OCI-LY3 (cell line): ENCODE data around the gene KPRP.

ENCODE experiments used
- H2AFZ ChIP-seq: fragments of 200-600, 300-600 bp; shearing (Covaris generic); 2 replicates; pipeline ENCODE4 v1.6.0; 2014; ENCODE audit warnings: antibody characterized with exemption, low read depth, low read length
- H3K27ac ChIP-seq: fragments of 200-600, 300-600 bp; sonication (generic); 2 replicates; pipeline ENCODE4 v1.5.1; 2014; ENCODE audit warnings: mild to moderate bottlenecking, low read length, moderate library complexity, mixed read lengths
- H3K27me3 ChIP-seq: fragments of 200-600, 300-600 bp; sonication (generic); 2 replicates; pipeline ENCODE4 v1.6.1; 2014; ENCODE audit warnings: low read depth, low read length, mixed read lengths
- H3K36me3 ChIP-seq: fragments of 200-600, 300-600 bp; sonication (generic); replicated peaks from 2 replicates; pipeline ENCODE3; 2014; ENCODE audit warnings: low read depth, low read length, mixed read lengths
- H3K4me1 ChIP-seq: fragments of 300-600, 200-600 bp; sonication (generic); 2 replicates; pipeline ENCODE4 v1.6.1; 2014; ENCODE audit warnings: low read length, mixed read lengths
- H3K4me2 ChIP-seq: fragments of 200-600, 300-600 bp; sonication (generic); 2 replicates; pipeline ENCODE4 v1.6.1; 2014; ENCODE audit warnings: low read length, mixed read lengths
- H3K4me3 ChIP-seq: fragments of 300-600, 200-600 bp; sonication (generic); 2 replicates; pipeline ENCODE4 v1.5.1; 2014; ENCODE audit warnings: antibody characterized with exemption, mild to moderate bottlenecking, low read length, moderate library complexity
- H3K79me2 ChIP-seq: fragments of 300-600, 200-600 bp; shearing (Covaris generic); 2 replicates; pipeline ENCODE4 v1.6.1; 2014; ENCODE audit warnings: mild to moderate bottlenecking, low read length, mixed read lengths
- H3K9ac ChIP-seq: fragments of 300-600, 200-600 bp; shearing (Covaris generic); 2 replicates; pipeline ENCODE4 v1.6.0; 2014; ENCODE audit warnings: mild to moderate bottlenecking, low read length, moderate library complexity
- H3K9me3 ChIP-seq: fragments of 200-600, 300-600 bp; shearing (Covaris generic); 2 replicates; pipeline ENCODE4 v1.6.1; 2014; ENCODE audit warnings: low read length, mixed read lengths; ENCODE audit not compliant: insufficient read depth
- H4K20me1 ChIP-seq: fragments of 200-600, 300-600 bp; sonication (generic); 2 replicates; pipeline ENCODE4 v1.6.1; 2016; ENCODE audit warnings: low read length, mixed read lengths; ENCODE audit not compliant: insufficient read depth
- EZH2phosphoT487 ChIP-seq: fragments of 200-600 bp; shearing (Covaris generic); IDR thresholded peaks from 2 replicates; pipeline ENCODE4 v1.6.1; 2018; ENCODE audit warnings: antibody characterized with exemption, mixed run types, low read depth
- TF ChIP-seq, protein P1 (sequence below): fragments of 200-600, 300-600 bp; sonication (generic); IDR thresholded peaks from 2 replicates; pipeline ENCODE4 v1.5.1; 2014; ENCODE audit warnings: antibody characterized with exemption, low read length, low read depth

KPRP gene

GRCh38 chr1:152783095-152783494, 25.3 kb downstream of the KPRP start:
- no peaks in the 10 kb centered on the region for H3K79me2 ChIP-seq
- H3K4me3 ChIP-seq, result no peak overlapping the region
- H3K9ac ChIP-seq, result no peak overlapping the region
- no peaks in the 10 kb centered on the region for H3K36me3 ChIP-seq
- H4K20me1 ChIP-seq, result no peaks in the 10 kb centered on the region
- no peak overlapping the region for H3K27ac ChIP-seq
- H3K27me3 ChIP-seq, result peaks cover 65% of the 10 kb centered on the region
- H3K4me1 ChIP-seq, result no peaks in the 10 kb centered on the region
- H3K9me3 ChIP-seq, result no peaks in the 10 kb centered on the region
- TF ChIP-seq EZH2phosphoT487, result no peak
- TF ChIP-seq, protein P1, sequence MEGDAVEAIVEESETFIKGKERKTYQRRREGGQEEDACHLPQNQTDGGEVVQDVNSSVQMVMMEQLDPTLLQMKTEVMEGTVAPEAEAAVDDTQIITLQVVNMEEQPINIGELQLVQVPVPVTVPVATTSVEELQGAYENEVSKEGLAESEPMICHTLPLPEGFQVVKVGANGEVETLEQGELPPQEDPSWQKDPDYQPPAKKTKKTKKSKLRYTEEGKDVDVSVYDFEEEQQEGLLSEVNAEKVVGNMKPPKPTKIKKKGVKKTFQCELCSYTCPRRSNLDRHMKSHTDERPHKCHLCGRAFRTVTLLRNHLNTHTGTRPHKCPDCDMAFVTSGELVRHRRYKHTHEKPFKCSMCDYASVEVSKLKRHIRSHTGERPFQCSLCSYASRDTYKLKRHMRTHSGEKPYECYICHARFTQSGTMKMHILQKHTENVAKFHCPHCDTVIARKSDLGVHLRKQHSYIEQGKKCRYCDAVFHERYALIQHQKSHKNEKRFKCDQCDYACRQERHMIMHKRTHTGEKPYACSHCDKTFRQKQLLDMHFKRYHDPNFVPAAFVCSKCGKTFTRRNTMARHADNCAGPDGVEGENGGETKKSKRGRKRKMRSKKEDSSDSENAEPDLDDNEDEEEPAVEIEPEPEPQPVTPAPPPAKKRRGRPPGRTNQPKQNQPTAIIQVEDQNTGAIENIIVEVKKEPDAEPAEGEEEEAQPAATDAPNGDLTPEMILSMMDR, result no peak
- H2AFZ ChIP-seq, result no peak overlapping the region
- H3K4me2 ChIP-seq, result no peak overlapping the region

DNA sequence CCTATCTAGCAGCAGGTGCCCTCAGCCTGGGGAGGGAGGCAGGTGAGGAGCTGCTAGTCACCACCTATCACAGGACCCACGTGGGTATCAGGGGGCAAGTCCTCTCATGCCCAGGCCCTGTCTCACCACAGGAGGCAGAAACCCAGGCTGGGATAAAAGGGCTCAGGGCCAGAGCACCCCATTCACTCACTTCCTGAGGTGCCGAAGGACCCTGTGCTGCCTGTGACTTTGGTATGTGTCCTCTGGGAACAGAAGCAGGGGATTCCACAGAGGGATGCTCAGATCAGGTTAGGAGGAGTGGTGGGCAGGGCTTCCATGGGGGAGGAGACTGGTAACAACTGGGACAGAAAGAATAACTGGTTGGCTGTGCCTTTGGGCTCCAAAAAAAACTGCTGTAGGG, 28.3 kb downstream of the KPRP start, which contains the start of gene LCE1E:
TSS of gene LCE1E (plus strand) at position 181 of the 400 bp plus-strand sequence. CDS start 1,043 bp downstream, outside the sequence.
- Histone ChIP-seq H3K4me1 (no peaks in the 10 kb centered on the region), H3K9me3 (no peaks in the 10 kb centered on the region), H3K36me3 (no peaks in the 10 kb centered on the region), H4K20me1 (no peaks in the 10 kb centered on the region), H3K9ac (no peak within 1 kb of the TSS), H2AFZ (no peak within 1 kb of the TSS), H3K79me2 (no peaks in the 10 kb centered on the region), H3K4me2 (no peak within 1 kb of the TSS), H3K4me3 (no peak within 1 kb of the TSS), H3K27me3 (peaks cover 51% of the 10 kb centered on the region), H3K27ac (no peak within 1 kb of the TSS)
- TF ChIP-seq, protein P1, result no peak
- no peak for TF ChIP-seq EZH2phosphoT487

- no peaks in the 10 kb centered on the region for H3K79me2 ChIP-seq
- no peaks in the 10 kb centered on the region for H3K4me1 ChIP-seq
- no peak overlapping the region for H3K27ac ChIP-seq
- no peaks in the 10 kb centered on the region for H3K9me3 ChIP-seq
- no peak overlapping the region for H3K4me3 ChIP-seq
- TF ChIP-seq EZH2phosphoT487, result no peak
- TF ChIP-seq, protein P1, result no peak
- H3K27me3 ChIP-seq, result peaks cover 17% of the 10 kb centered on the region
- H2AFZ ChIP-seq, result no peak overlapping the region
- H3K9ac ChIP-seq, result no peak overlapping the region
- H3K36me3 ChIP-seq, result no peaks in the 10 kb centered on the region
- no peaks in the 10 kb centered on the region for H4K20me1 ChIP-seq
- H3K4me2 ChIP-seq, result no peak overlapping the region
Measured at GRCh38 chr1:152795686-152796085, 37.9 kb downstream of the KPRP start.

GRCh38 chr1:152796421-152796820, 38.6 kb downstream of the KPRP start, which contains the start of gene LCE1D:
TSS of gene LCE1D (plus strand) at chr1:152796721. CDS start at chr1:152797795, 1,074 bp downstream.
- Histone ChIP-seq H3K4me3 (no peak within 1 kb of the TSS), H3K79me2 (no peaks in the 10 kb centered on the region), H3K9ac (no peak within 1 kb of the TSS), H4K20me1 (no peaks in the 10 kb centered on the region), H2AFZ (no peak within 1 kb of the TSS), H3K27ac (no peak within 1 kb of the TSS), H3K27me3 (peaks cover 25% of the 10 kb centered on the region), H3K36me3 (no peaks in the 10 kb centered on the region), H3K4me1 (no peaks in the 10 kb centered on the region), H3K9me3 (no peaks in the 10 kb centered on the region), H3K4me2 (no peak within 1 kb of the TSS)
- TF ChIP-seq, protein P1, result no peak
- TF ChIP-seq EZH2phosphoT487, result no peak
